Measurements from ENCODE around the gene UBE2U.
A peak's percentile ranks its signal among the peaks of the same experiment; 100 is the strongest.

UBE2U gene

GRCh38 chr1:64162804-64163203 is 40.6 kb upstream of the UBE2U start:
- Histone ChIP-seq H3K4me3 (IDR thresholded peaks at IDR 0.05; ENCODE audit: insufficient read depth, low read depth, low read length) (no peak overlapping the region), H3K9ac (no peak overlapping the region), H3K36me3 (ENCODE audit: insufficient read depth) (no peaks in the 10 kb centered on the region), H3K79me2 (ENCODE audit: insufficient read depth, low read depth) (no peaks in the 10 kb centered on the region), H3K27ac (no peak overlapping the region), H3K4me2 (no peak overlapping the region), H4K20me1 (ENCODE audit: insufficient read depth) (no peaks in the 10 kb centered on the region), H2AFZ (ENCODE audit: low read depth) (no peak overlapping the region), H3K27me3 (ENCODE audit: insufficient read depth, low read depth) (no peaks in the 10 kb centered on the region), H3K4me1 (ENCODE audit: low read depth, poor library complexity, severe bottlenecking) (no peaks in the 10 kb centered on the region)
- no peak for TF ChIP-seq CTCF (conservative IDR thresholded peaks at IDR 0.05; ENCODE audit: low read depth, low read length)

GRCh38 chr1:64163431-64163830 is 40.0 kb upstream of the UBE2U start:
- Histone ChIP-seq H3K4me2 (no peak overlapping the region), H3K27ac (no peak overlapping the region)

GRCh38 chr1:64163970-64164369 is 39.5 kb upstream of the UBE2U start:
- no peak overlapping the region for H3K4me2 ChIP-seq
- H4K20me1 ChIP-seq (ENCODE audit: insufficient read depth): no peaks in the 10 kb centered on the region
- H3K9ac ChIP-seq: no peak overlapping the region
- H3K4me3 ChIP-seq (IDR thresholded peaks at IDR 0.05; ENCODE audit: insufficient read depth, low read depth, low read length): no peak overlapping the region
- no peaks in the 10 kb centered on the region for H3K79me2 ChIP-seq (ENCODE audit: insufficient read depth, low read depth)
- H3K27me3 ChIP-seq (ENCODE audit: insufficient read depth, low read depth): no peaks in the 10 kb centered on the region
- H3K27ac ChIP-seq: no peak overlapping the region
- H3K36me3 ChIP-seq (ENCODE audit: insufficient read depth): no peaks in the 10 kb centered on the region
- H2AFZ ChIP-seq (ENCODE audit: low read depth): no peak overlapping the region
- 0 out of 2 replicates have a peak, but pooled peaks have one; percentile 30 for TF ChIP-seq CTCF (conservative IDR thresholded peaks at IDR 0.05; ENCODE audit: low read depth, low read length)
- no peaks in the 10 kb centered on the region for H3K4me1 ChIP-seq (ENCODE audit: low read depth, poor library complexity, severe bottlenecking)

More at GRCh38 chr1:64163431-64163830, 40.0 kb upstream of the UBE2U start:
- Histone ChIP-seq H3K4me1 (ENCODE audit: low read depth, poor library complexity, severe bottlenecking) (no peaks in the 10 kb centered on the region), H3K4me3 (IDR thresholded peaks at IDR 0.05; ENCODE audit: insufficient read depth, low read depth, low read length) (no peak overlapping the region), H3K36me3 (ENCODE audit: insufficient read depth) (no peaks in the 10 kb centered on the region), H3K9ac (no peak overlapping the region), H3K79me2 (ENCODE audit: insufficient read depth, low read depth) (no peaks in the 10 kb centered on the region), H2AFZ (ENCODE audit: low read depth) (no peak overlapping the region), H4K20me1 (ENCODE audit: insufficient read depth) (no peaks in the 10 kb centered on the region), H3K27me3 (ENCODE audit: insufficient read depth, low read depth) (no peaks in the 10 kb centered on the region)
- no peak for TF ChIP-seq CTCF (conservative IDR thresholded peaks at IDR 0.05; ENCODE audit: low read depth, low read length)

- no peak for TF ChIP-seq CTCF (conservative IDR thresholded peaks at IDR 0.05; ENCODE audit: low read depth, low read length)
- Histone ChIP-seq H3K9ac (no peak overlapping the region), H3K79me2 (ENCODE audit: insufficient read depth, low read depth) (no peaks in the 10 kb centered on the region), H3K4me2 (no peak overlapping the region), H3K36me3 (ENCODE audit: insufficient read depth) (no peaks in the 10 kb centered on the region), H4K20me1 (ENCODE audit: insufficient read depth) (no peaks in the 10 kb centered on the region), H3K27ac (no peak overlapping the region), H3K27me3 (ENCODE audit: insufficient read depth, low read depth) (no peaks in the 10 kb centered on the region), H3K4me1 (ENCODE audit: low read depth, poor library complexity, severe bottlenecking) (peaks cover 14% of the 10 kb centered on the region), H2AFZ (ENCODE audit: low read depth) (no peak overlapping the region), H3K4me3 (IDR thresholded peaks at IDR 0.05; ENCODE audit: insufficient read depth, low read depth, low read length) (no peak overlapping the region)
Measured at GRCh38 chr1:64166629-64167028, 36.8 kb upstream of the UBE2U start.

Data from KMS-11 (cell line).